GM12872 (cell line): Measurements from ENCODE around the gene TSHR.

Experiments
- TF ChIP-seq, protein P1 (sequence below): IDR thresholded peaks from 3 replicates; pipeline ENCODE4 v1.5.1; 2011; ENCODE audit warnings: low read depth, mild to moderate bottlenecking, low read length, moderate library complexity; ENCODE audit not compliant: insufficient read depth

The TSHR gene

DNA sequence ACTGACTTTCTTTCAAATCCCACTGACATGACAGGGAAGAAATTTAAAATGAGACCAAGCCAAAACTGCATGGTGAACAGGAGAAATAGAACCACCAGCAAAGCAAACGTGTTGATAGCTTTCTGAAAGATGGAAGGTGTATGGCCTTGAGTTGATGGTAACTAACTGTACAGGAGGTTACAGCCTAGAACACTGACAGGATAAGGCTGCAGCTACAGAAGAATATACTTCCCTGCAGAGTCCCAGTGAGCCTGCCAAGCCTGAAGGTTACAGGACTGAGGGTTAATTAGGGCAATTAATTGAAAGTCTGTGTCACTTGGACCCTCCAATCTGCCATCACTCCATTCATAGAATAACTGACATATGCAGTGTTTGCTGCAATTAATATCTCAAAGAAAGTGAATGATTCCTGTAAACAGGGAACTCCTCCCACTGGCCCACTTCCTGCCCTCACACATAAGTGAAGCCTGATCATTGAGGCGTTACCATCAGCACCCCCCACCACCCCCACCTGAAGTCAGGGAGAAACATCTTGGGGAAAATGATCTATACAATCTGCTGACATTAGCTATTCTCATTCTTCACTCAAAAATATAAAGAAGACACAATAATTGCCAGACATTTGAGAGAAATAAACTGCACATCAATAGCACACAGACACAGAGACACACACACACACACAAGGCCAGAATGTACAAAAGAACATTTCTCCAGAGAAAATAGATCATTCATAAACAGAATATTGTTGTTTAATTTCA lies 191.9 kb downstream of the TSHR start:
- TF ChIP-seq, protein P1, sequence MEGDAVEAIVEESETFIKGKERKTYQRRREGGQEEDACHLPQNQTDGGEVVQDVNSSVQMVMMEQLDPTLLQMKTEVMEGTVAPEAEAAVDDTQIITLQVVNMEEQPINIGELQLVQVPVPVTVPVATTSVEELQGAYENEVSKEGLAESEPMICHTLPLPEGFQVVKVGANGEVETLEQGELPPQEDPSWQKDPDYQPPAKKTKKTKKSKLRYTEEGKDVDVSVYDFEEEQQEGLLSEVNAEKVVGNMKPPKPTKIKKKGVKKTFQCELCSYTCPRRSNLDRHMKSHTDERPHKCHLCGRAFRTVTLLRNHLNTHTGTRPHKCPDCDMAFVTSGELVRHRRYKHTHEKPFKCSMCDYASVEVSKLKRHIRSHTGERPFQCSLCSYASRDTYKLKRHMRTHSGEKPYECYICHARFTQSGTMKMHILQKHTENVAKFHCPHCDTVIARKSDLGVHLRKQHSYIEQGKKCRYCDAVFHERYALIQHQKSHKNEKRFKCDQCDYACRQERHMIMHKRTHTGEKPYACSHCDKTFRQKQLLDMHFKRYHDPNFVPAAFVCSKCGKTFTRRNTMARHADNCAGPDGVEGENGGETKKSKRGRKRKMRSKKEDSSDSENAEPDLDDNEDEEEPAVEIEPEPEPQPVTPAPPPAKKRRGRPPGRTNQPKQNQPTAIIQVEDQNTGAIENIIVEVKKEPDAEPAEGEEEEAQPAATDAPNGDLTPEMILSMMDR: no peak

DNA sequence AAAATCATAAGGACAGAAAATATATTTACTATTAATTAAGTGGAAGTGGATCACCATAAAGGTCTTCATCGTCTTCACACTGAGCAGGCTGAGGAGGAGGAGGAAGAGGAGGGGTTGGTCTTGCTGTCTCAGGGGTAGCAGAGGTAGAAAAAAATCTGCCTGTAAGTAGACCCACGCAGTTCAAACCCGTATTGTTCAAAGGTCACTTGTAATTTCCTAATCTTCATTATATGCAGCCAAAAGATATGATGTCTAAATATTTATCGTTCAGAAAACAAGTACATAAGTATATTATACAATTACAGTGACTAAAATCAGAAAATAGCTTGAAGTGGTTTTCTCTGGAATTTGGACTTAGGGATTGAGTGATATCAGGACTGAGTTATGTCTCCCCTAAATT lies 193.2 kb downstream of the TSHR start:
- TF ChIP-seq, protein P1: no peak

DNA sequence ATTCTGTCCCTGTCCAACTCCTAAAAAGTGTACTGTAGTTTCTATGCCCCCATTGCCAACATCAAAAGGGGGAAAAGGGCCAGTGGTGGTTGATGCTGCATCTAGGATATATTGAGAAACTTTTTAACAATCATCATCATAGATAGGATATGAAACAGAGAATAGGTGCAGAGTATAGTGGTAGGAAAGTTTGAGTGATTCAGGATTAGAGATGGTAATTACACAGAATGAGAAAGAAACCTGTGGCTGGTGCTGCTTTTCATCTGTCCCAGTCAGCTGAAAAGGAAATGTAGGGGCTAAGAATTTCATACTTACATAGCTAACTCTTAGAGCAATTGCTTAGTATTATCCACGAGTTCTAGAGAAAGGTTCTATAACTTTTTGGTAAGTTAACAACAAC lies 197.8 kb downstream of the TSHR start:
- TF ChIP-seq, protein P1: no peak

- TF ChIP-seq, protein P1: no peak
These were observed 202.0 kb downstream of the TSHR start for GRCh38 chr14:81157431-81157830.

DNA sequence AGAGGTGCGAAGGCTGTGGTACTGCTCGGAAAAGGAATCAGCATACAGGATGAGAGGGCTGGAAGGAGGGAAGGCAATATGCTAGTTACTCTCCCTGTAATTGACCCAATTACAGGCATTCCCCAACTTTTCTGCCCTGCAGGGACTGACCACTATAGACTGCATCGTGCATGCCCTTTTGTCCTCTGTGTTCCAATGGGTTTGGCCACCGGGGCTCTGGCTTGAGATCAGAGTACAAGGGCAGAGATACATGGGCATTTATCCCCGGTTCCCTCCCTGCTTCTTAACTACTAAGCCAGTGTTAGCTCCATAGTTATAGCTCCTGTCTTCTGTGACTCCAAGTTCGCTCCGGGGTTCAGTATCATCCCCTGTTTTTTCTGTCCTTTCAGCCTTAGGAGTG lies 205.7 kb downstream of the TSHR start:
- TF ChIP-seq, protein P1: no peak

- TF ChIP-seq, protein P1: no peak
These were observed 206.3 kb downstream of the TSHR start for GRCh38 chr14:81161749-81162148.

- TF ChIP-seq, protein P1: no peak
These were observed 207.5 kb downstream of the TSHR start for GRCh38 chr14:81162941-81163340.
